Head of caudate nucleus (tissue), 42 donors: ENCODE data around the gene UMOD.

Experiments used
- DNase-seq, 42 donors: peaks; one replicate each; pipeline versions ENCODE4 v3.0.0 to v3.0.0-alpha.2; 2020 to 2021; ENCODE audit warnings: mixed read lengths in 7 of 42
- intact Hi-C: fragments of 100-400 bp; cut with DNase I; formaldehyde crosslinking; loops from one replicate; pipeline ENCODE4 v1.15.0; 2022

UMOD gene

GRCh38 chr16:20308801-20309590 lies 43.5 kb downstream of the UMOD start:
- intact Hi-C loops = loop anchor here (10.0 kb wide), 1 partner anchor 404 kb away; no protein-coding TSS in a partner anchor
- DNase-seq = no peak

GRCh38 chr16:20308266-20308665 lies 44.2 kb downstream of the UMOD start:
- no peak for DNase-seq
- intact Hi-C loops = loop anchor here (10.0 kb wide), 1 partner anchor 403 kb away; no protein-coding TSS in a partner anchor

- no peak for DNase-seq
- intact Hi-C loops = loop anchor here (10.0 kb wide), 1 partner anchor 403 kb away; no protein-coding TSS in a partner anchor
Observed at GRCh38 chr16:20307791-20308190, 44.7 kb downstream of the UMOD start.

- no peak for DNase-seq
- intact Hi-C loops = loop anchor here (10.0 kb wide), 1 partner anchor 402 kb away; no protein-coding TSS in a partner anchor
Observed at GRCh38 chr16:20307240-20307671, 45.3 kb downstream of the UMOD start.

- DNase-seq = no peak
- intact Hi-C loops = loop anchor here (10.0 kb wide), 1 partner anchor 402 kb away; no protein-coding TSS in a partner anchor
Observed at GRCh38 chr16:20306401-20306800, 46.1 kb downstream of the UMOD start.

- intact Hi-C loops = loop anchor here (10.0 kb wide), 1 partner anchor 398 kb away; no protein-coding TSS in a partner anchor
- DNase-seq = no peak
Observed at GRCh38 chr16:20303012-20303411, 49.5 kb downstream of the UMOD start.

GRCh38 chr16:20302389-20302788 lies 50.1 kb downstream of the UMOD start:
- DNase-seq = no peak
- intact Hi-C loops = loop anchor here (10.0 kb wide), 1 partner anchor 398 kb away; no protein-coding TSS in a partner anchor

GRCh38 chr16:20301840-20302239 lies 50.7 kb downstream of the UMOD start:
- intact Hi-C loops = loop anchor here (10.0 kb wide), 1 partner anchor 397 kb away; no protein-coding TSS in a partner anchor
- no peak for DNase-seq

GRCh38 chr16:20300312-20301097 lies 52.0 kb downstream of the UMOD start:
- intact Hi-C loops = loop anchor here (10.0 kb wide), 1 partner anchor 396 kb away; no protein-coding TSS in a partner anchor

GRCh38 chr16:20298452-20298851 lies 54.1 kb downstream of the UMOD start:
- intact Hi-C loops = no loop called here
- no peak for DNase-seq

More at GRCh38 chr16:20300312-20301097, 52.0 kb downstream of the UMOD start:
- peak; percentile 18 to 84 (median 56) for DNase-seq

- DNase-seq = peak in 2 of 42 donors; percentile 2 to 16
- intact Hi-C loops = no loop called here
Observed at GRCh38 chr16:20291208-20292206, 61.0 kb downstream of the UMOD start.

GRCh38 chr16:20289571-20289970 lies 62.9 kb downstream of the UMOD start:
- DNase-seq = no peak
- intact Hi-C loops = no loop called here

- DNase-seq = no peak
- intact Hi-C loops = no loop called here
Observed at GRCh38 chr16:20285993-20286499, 66.5 kb downstream of the UMOD start.
